ENCODE data around the gene RAD1.

The RAD1 gene

GRCh38 chr5:34918025-34918424, 2.7 kb upstream of the RAD1 start:
- H3K4me3 ChIP-seq (ENCODE audit: low read depth, low read length) = no peak overlapping the region

DNA sequence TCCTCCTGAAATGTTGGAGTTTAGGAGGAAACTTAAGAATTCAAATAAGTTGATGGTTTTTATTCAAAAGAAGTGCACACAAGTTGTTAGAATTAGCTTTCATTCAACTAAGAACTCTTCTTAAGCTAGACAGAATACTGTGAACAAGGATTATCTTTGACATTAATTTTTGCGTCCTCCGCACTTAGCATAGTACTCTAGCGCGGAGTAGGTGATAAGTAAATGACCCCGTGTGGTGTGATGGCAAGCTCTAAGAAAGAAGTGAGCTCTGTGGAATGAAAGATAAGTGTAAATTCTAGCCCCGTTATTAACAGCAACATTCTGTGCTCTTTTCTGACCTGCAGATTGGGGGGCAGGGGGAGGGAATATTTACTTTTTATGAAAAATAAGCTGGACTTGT, 1.2 kb upstream of the RAD1 start:
- peak overlapping the region; percentile 100 for H3K4me3 ChIP-seq (ENCODE audit: low read depth, low read length)

DNA sequence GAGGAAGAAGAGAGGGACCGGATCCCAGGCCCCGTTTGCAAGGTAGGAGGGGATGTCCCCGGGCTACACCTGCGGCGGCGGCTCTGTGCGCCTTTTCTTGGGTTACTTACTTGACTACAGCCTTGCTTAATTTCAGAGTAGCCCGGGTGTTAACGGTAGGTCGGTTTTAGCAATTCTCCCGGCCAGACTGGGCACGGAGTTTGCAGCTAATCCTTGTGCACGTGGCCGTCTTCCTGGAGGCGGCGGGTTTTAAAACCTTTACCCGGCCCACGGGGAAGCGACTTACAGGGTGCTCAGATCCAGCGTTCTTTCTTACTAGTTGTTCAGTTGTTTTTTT, 520 bp upstream of the RAD1 start:
- H3K4me3 ChIP-seq (ENCODE audit: low read depth, low read length) = peak overlapping the region; percentile 100

DNA sequence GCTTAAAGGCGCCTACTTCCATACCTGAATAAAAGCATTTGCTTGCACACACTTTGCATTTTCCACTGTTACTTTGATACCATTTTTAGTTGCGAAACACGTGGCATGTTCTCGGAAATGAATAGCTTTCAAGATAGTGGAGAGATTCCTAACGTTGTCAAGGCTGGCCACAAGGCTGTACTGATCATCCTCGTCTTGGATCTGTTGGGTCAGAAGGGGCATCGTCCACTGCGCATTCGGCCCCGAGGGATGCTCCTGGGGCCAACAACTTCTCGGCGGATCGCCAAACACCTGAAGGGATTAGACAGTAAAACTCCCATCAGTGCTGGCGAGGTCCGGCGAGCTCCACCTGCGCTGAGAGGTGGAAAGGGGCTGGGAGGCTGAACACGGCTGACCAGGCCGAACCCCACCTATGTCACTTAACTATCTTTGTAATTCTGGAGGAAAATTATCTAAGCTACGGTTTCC, 599 bp downstream of the RAD1 start:
- peak overlapping the region; percentile 100 for H3K4me3 ChIP-seq (ENCODE audit: low read depth, low read length)

- no peak overlapping the region for H3K4me3 ChIP-seq (ENCODE audit: low read depth, low read length)
Observed at GRCh38 chr5:34913072-34913471, 2.2 kb downstream of the RAD1 start.

GRCh38 chr5:34905564-34905963, 9.7 kb downstream of the RAD1 start:
- H3K4me3 ChIP-seq (ENCODE audit: low read depth, low read length) = no peak overlapping the region

DNA sequence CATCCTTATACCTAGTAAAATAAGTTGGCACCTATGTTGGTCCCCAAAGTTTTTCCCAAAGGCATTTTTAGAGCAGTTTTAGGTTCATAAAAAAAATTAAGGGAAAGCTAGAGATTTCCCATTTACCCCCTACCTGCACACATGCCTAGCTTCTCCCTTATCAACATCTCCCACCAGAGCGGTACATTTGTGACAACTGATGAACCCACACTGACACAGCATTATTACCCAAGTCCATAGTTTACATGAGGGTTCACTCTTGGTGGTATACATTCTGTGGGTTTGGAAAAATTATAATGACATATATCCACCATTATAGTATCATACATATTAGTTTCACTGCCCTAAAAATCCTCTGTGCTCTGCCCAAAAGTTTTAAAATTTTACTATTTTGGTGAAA, 12.0 kb downstream of the RAD1 start:
- H3K4me3 ChIP-seq (ENCODE audit: low read depth, low read length) = no peak overlapping the region

DNA sequence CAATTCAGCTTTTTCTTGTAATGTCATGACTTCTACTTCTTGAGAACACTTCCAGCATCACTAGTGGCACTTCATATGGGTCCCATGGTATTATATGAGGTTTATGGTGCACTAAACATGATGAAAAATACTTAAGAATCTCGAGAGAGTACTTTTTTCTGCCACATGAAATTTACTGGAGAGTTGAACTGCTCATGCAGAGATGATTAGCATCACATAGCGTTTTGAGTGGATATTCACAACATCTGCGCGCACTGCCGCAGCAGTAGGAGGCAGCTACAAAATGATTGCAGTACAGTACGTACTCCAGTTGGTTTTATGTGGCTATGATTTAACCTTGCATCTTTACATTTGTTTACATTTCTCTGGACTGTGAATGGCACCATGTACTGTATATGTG, 14.7 kb downstream of the RAD1 start:
- H3K4me3 ChIP-seq (ENCODE audit: low read depth, low read length) = no peak overlapping the region

- no peak overlapping the region for H3K4me3 ChIP-seq (ENCODE audit: low read depth, low read length)
Observed at GRCh38 chr5:34899066-34899465, 16.2 kb downstream of the RAD1 start.

GRCh38 chr5:34898258-34898895, 16.9 kb downstream of the RAD1 start:
- no peak overlapping the region for H3K4me3 ChIP-seq (ENCODE audit: low read depth, low read length)

DNA sequence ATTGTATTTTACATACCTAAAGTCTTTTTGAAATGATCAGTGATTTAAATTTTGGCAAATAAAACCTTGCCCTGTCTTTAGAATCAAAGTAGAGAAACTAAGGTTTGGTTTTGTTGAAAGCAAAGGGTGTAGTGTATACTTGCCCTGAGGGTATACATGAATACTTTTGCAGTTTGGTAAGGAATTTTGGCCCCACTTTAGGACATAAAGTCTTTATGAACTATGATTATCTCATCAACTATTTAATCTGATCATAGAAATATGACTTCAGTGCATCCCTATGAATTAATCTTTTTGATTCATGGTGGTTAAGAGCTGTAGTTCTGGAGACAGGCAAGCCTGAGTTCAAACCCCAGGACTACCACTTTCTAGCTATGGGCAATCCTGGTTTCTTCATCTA, 17.7 kb downstream of the RAD1 start:
- no peak overlapping the region for H3K4me3 ChIP-seq (ENCODE audit: low read depth, low read length)

- H3K4me3 ChIP-seq (ENCODE audit: low read depth, low read length) = no peak overlapping the region
Observed at GRCh38 chr5:34895641-34896419, 19.5 kb downstream of the RAD1 start.

DNA sequence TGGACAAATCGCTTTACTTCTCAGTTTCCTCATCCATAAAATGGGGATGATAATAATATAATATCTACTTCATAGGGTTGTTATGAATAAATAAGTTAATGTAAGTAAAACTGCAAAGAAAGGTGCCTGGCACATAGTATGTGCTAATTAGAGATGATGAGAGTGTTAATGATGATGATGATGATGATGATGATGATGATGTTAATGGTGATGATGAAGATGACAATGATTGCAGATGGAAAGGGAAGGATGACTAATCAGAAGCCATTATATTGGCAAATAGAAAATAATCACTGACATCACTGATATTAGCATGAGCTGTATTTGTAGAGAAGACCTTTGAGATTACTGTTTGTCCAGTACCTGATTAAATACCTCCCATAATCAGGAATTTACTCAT, 20.6 kb downstream of the RAD1 start:
- no peak overlapping the region for H3K4me3 ChIP-seq (ENCODE audit: low read depth, low read length)

DNA sequence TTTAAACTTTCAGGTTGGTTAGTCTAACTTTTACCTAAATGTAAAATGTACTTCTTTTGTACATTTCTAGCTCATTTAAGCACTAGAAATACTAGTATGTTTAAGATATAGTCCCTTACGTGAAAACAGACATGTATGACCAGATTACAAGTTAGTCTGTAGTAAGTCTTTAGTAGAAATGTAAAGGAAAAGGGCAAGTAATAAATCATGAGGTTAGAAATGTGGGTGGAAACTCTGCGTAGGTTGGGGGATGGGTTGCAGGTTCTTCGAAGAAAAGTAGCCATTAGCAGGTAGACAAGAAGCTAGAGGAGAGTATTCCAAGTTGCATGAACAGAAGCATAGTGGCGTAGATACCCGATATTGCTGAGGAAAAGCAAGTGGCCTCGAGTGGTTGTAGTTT, 22.9 kb downstream of the RAD1 start:
- H3K4me3 ChIP-seq (ENCODE audit: low read depth, low read length) = no peak overlapping the region

DNA sequence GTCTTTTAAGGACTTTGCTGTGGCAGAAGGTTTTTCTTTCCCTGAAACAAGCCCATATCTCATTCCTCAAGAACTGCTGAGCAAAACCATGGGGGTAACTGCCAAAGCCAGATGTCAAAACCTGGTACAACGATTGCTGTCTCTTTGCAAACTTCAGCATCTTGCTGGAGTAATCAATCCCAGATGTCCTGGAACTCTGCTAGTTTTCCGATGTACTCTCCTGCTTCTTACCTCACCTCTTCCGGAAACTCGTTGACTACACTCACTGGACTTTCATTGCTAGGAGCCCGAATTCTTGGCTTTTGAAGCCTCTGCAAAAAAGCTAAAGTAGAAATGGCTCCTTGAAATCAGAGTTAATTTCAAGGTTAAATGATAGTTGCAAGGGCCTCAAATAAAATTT, 23.3 kb downstream of the RAD1 start:
- H3K4me3 ChIP-seq (ENCODE audit: low read depth, low read length) = no peak overlapping the region

- no peak overlapping the region for H3K4me3 ChIP-seq (ENCODE audit: low read depth, low read length)
Observed at GRCh38 chr5:34889394-34889793, 25.9 kb downstream of the RAD1 start.

DNA sequence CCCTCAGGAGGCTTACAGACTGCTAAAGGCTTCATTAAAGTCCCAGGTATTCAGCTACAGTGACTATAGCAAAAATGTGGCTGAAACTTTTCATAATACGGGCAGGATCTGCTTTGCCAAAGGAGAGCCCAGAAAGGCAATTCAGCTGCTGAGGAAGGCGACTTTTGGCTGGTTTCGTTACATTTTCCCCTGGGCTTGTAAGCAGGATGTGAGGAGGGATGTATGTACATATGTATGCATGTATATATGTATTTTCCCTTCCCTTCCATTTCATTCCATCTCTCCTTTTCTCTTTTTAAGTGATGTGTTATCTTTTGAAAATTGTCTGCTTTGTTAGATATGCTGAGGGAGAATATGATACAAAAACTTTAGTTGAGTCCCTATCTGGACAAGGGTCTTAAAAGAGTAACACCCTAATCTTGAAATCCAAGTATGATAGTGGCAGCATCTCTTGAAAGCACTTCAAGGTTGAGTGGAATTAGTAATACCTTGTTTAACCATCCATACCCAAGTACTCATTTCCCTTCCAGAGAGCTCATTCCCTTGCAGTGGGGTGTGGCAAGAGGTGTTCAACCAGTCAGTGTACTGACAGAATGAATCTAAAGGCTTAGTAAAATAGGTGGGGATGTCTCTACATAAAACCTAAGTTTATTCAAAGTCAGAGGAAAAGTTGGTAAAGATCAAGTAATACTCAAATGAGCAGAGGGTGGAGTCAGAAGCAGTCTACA, 28.7 kb downstream of the RAD1 start:
- H3K4me3 ChIP-seq (ENCODE audit: low read depth, low read length) = no peak overlapping the region

DNA sequence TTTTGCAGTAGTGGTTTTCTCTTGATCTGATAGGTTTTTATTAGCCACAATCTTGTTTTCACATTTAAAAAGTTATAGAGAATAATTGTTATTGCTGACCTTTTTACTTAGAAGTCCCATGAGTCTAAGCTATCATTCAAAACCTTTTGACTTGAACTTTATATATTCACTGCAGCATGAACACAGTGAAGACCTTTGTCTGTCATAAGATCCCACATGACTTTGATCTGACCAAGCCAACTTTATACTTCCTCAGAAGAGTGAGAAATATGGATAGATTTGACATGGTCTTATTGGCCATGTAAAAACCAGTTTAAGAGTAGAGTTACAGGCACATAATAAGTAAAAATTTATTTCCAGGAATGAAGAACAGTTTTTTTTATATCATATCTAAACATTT, 34.1 kb downstream of the RAD1 start:
- no peak overlapping the region for H3K4me3 ChIP-seq (ENCODE audit: low read depth, low read length)

- no peak overlapping the region for H3K4me3 ChIP-seq (ENCODE audit: low read depth, low read length)
Observed at GRCh38 chr5:34876275-34876674, 39.0 kb downstream of the RAD1 start.

DNA sequence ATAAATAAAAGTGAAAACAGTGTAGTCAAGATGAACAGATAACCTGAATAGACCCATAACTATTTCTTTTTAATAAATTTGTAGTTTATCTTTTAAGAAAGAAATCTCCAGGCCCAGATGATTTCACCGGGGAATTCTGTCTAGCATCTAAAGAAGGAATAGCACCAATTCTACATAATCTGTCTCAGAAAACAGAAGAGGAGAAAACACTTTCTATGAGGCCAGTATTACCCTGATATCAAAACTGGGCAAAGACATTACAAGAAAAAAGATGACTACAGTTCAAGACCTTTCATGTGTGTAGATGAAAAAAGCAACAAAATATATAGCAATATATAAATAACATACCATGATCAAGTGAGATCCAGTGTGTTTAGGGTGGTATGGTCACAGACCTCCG, 44.9 kb downstream of the RAD1 start:
- H3K4me3 ChIP-seq (ENCODE audit: low read depth, low read length) = no peak overlapping the region

DNA sequence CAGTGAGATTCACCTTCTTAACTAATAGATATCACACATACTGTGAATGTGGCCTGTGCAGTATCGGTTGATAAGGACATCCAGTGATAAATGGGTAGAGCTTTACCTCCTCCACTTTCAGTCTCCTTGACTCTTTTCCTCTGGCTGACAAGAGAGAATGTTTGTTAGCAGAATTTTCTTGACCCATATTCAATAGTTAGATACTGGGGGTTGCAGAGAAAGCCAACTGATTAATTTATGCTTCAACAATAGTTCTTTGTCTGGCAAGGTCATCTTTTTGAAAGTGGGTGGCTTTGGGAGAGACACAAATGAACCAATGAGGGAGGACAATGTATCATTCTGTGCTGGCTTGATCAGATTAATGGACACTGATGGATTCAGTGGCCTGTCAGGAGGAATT, 46.0 kb downstream of the RAD1 start:
- no peak overlapping the region for H3K4me3 ChIP-seq (ENCODE audit: low read depth, low read length)

- H3K4me3 ChIP-seq (ENCODE audit: low read depth, low read length) = no peak overlapping the region
Observed at GRCh38 chr5:34868791-34869190, 46.5 kb downstream of the RAD1 start.
